Measurements from ENCODE around the gene IRF2BP2. TPM values are rescaled to one million over a fixed set of nuclear protein-coding genes. Genes with fewer than 3 reads are reported as not detected.

IRF2BP2 gene
- total and polyA plus RNA-seq, 2 of the 13 experiments (the other 11 are each of a cell fraction or from before 2014, with no cell fraction given) = 140 to 147 TPM

- TF ChIP-seq CSRNP1 (CRISPR knock-in tag; IDR thresholded peaks at IDR 0.05) (0 out of 2 replicates have a peak, but pooled peaks have one; percentile 43), ZNF142 (CRISPR knock-in tag; IDR thresholded peaks at IDR 0.05) (no peak), ZNF543 (CRISPR knock-in tag; IDR thresholded peaks at IDR 0.05) (no peak), HOMEZ (CRISPR knock-in tag; IDR thresholded peaks at IDR 0.05; ENCODE audit: low read depth) (peak; percentile 83), ATAD3A (CRISPR knock-in tag; IDR thresholded peaks at IDR 0.05) (no peak), ZNF83 (CRISPR knock-in tag; IDR thresholded peaks at IDR 0.05; ENCODE audit: borderline replicate concordance) (no peak), EP300 (IDR thresholded peaks at IDR 0.05; ENCODE audit: low read depth in 2 of 2, low read length in 2 of 2) (peak in 1 of 2 experiments; percentile 98; a peak in 3 of 4 replicates), EP300 (CRISPR knock-in tag; IDR thresholded peaks at IDR 0.05; ENCODE audit: borderline replicate concordance) (peak; percentile 88; the same call in 1 of the 2 replicates), ZBTB34 (CRISPR knock-in tag; IDR thresholded peaks at IDR 0.05) (no peak), ZNF816 (CRISPR knock-in tag; IDR thresholded peaks at IDR 0.05; ENCODE audit: borderline replicate concordance) (peak; percentile 64), ZFP62 (CRISPR knock-in tag; IDR thresholded peaks at IDR 0.05) (no peak), SP4 (CRISPR knock-in tag; IDR thresholded peaks at IDR 0.05) (no peak)
Observed at GRCh38 chr1:234619794-234620247, 9.8 kb upstream of the IRF2BP2 start (continued).

Data from HepG2 (cell line).